Activated naive CD8-positive, alpha-beta T cell treated with anti-CD3 and anti-CD28 coated beads, Interleukin-2, amount 10 ng/mL, durations not matched to agents 7 days and 5 days (primary cell): Measurements from ENCODE around the gene PRM2. TPM values are rescaled to one million over a fixed set of nuclear protein-coding genes. Genes with fewer than 3 reads are reported as not detected.

Experiments used
- ATAC-seq: fragments of 150-1000 bp; cut with Tn5 transposase; one replicate; pipeline ENCODE4 v1.10.0; 2021; ENCODE audit warnings: low read depth, moderate library complexity
- POLR2A ChIA-PET: fragments of 350-600 bp; sonication (Branson Sonifier 250); formaldehyde crosslinking; loops from one replicate; lab custom pipeline; 2021; ENCODE audit warnings: antibody characterized with exemption; lab: Charles Lee
- DNase-seq: peaks from one replicate; pipeline ENCODE4 v3.0.0; 2021
- H3K27ac Mint-ChIP-seq: one replicate; pipeline ENCODE4 v1.8.0; 2022; ENCODE audit warnings: mild to moderate bottlenecking, mixed read lengths
- H3K27me3 Mint-ChIP-seq: one replicate; pipeline ENCODE4 v1.8.0; 2022; ENCODE audit warnings: mild to moderate bottlenecking, moderate library complexity, mixed read lengths
- H3K36me3 Mint-ChIP-seq: one replicate; pipeline ENCODE4 v1.8.0; 2021; ENCODE audit warnings: mild to moderate bottlenecking, mixed read lengths
- H3K4me1 Mint-ChIP-seq: one replicate; pipeline ENCODE4 v1.8.0; 2021; ENCODE audit warnings: mixed read lengths
- H3K4me3 Mint-ChIP-seq: one replicate; pipeline ENCODE4 v1.8.0; 2022; ENCODE audit warnings: mild to moderate bottlenecking, moderate library complexity, mixed read lengths
- H3K9me3 Mint-ChIP-seq: one replicate; pipeline ENCODE4 v1.8.0; 2021; ENCODE audit warnings: mixed read lengths
- total RNA-seq, 2 experiments: library from RNA; stranded (reverse); gene quantifications; one replicate each; pipeline ENCODE4 v1.2.3, GENCODE V29; 2021

The PRM2 gene
- total RNA-seq, 2 experiments from 2014 or later, result not detected

DNA sequence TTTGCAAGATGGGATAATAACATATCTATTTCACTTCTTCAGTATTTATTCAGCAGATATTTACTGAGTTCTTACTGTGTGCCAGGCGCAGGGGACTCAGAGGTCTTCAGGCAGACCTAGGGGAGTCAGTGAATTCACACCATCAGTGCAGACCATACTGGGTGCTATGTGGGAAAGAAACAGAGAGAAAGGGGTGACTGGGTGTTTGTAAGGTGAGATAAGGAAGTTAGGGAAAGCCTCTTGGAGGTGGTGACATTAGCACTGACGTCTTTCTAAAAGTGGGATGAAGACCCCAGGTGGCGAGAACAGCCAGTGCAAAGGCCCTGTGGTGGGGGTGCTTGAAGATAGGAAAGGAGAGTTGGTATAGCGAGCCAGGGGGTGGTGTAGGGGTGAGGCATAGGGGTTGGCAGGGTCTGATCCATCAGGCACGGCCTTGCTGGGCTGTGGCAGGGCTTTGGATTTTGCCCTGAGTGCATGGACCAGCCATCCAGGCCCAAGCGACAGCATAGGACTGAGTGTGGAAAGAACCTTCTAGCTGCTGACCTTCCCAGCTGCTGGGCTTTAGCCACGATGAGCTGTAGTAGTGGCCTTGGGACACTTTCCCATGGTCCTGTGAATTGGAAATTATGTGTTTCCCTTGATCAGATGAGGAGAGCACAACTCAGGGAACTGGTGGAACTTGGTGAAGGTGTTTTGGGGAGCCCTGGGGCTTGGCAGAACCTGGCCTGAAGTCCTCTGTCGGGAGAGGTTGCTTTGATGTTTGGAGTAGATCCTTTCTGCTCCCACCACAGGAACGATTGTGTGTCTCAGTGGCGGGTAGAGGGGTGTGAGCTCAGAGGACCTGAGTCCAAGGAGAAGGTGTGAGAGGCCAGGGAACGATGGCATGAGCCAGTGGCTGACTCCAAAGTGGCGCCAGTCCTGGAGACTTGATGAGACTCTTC is 16.4 kb downstream of the PRM2 start:
- Mint-ChIP-seq H3K4me3 (peak overlapping the region; percentile 65), H3K27me3 (no peaks in the 10 kb centered on the region), H3K27ac (peak overlapping the region; percentile 85), H3K4me1 (peaks cover 55% of the 10 kb centered on the region), H3K9me3 (no peaks in the 10 kb centered on the region), H3K36me3 (peaks cover 4% of the 10 kb centered on the region)
- DNase-seq, result no peak
- no peak for ATAC-seq
- POLR2A ChIA-PET, result interaction anchor here (0.6 to 10.3 kb wide), 7 partner anchors 22 to 94 kb away, joined by 3 to 223 read pairs (median 68); no protein-coding TSS in a partner anchor

DNA sequence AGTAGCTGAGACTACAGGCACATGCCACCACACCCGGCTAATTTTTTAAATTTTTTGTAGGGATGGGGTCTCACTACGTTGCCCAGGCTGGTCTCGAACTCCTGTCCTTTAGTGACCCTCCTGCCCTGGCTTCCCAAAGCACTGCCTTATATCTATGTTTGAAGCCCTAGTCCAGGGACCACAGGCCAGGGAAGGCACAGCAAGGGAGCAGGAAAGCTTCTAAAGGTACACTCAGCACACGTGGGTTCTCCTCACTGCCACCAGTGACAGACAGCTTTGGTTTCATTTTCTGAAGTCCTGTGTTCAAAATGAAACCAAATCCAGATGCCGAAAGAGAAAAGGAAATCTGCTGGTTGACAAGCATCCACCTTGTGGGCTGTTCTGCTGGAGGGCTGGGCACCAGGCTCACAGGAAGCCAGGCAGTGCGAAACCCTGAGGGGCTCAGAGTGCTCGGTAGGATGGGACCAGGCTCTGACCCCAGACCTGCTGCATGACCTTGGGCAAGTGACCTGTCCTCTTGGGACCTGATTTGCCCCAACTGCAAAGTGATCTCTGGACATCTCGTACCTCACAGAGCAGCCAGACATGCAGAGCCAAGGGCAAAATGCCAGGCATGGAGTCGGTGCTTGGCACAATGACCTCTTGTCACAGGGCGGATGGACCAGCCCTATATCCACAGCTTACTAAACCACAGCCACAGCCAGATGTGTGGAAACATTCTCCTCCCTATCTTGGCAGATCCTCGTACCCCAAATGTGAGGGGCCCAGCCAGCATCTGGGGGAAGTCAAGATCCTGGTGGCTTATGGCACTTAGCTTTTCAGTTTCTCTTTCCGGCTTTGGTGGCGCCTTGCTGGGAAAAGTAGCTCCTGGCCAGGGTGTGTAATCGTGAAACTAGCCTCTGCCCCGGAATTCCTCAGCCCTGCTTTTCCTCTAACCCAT is 17.5 kb downstream of the PRM2 start:
- ATAC-seq (peak; percentile 23), DNase-seq (peak; percentile 67)
- Mint-ChIP-seq H3K4me3 (peak overlapping the region; percentile 65), H3K9me3 (no peaks in the 10 kb centered on the region), H3K4me1 (peaks cover 44% of the 10 kb centered on the region), H3K27me3 (no peaks in the 10 kb centered on the region), H3K27ac (peak overlapping the region; percentile 85), H3K36me3 (peaks cover 12% of the 10 kb centered on the region)
- POLR2A ChIA-PET, result interaction anchor here (0.6 to 10.3 kb wide), 14 partner anchors 13 to 586 kb away, joined by 3 to 223 read pairs (median 7); partner anchors contain the start of gene RMI2

GRCh38 chr16:11257131-11257938 is 18.9 kb downstream of the PRM2 start:
- H3K4me3 Mint-ChIP-seq, result peak overlapping the region; percentile 98
- ATAC-seq, result no peak
- POLR2A ChIA-PET, result interaction anchor here (0.6 to 10.3 kb wide), 16 partner anchors 19 to 365 kb away, joined by 3 to 223 read pairs (median 30); partner anchors contain the start of gene RMI2

GRCh38 chr16:11256661-11257130 is 19.6 kb downstream of the PRM2 start:
- Mint-ChIP-seq H3K27me3 (no peaks in the 10 kb centered on the region), H3K4me1 (peaks cover 43% of the 10 kb centered on the region), H3K36me3 (peaks cover 31% of the 10 kb centered on the region), H3K27ac (peak overlapping the region; percentile 94), H3K9me3 (no peaks in the 10 kb centered on the region), H3K4me3 (peak overlapping the region; percentile 98)
- no peak for ATAC-seq
- DNase-seq, result no peak
- POLR2A ChIA-PET, result interaction anchor here (0.5 to 11.8 kb wide), 53 partner anchors 7 to 363 kb away, joined by 3 to 227 read pairs (median 9); partner anchors contain the start of genes CLEC16A, DEXI and RMI2

More at GRCh38 chr16:11257131-11257938, 18.9 kb downstream of the PRM2 start:
- no peaks in the 10 kb centered on the region for H3K9me3 Mint-ChIP-seq
- peak overlapping the region; percentile 94 for H3K27ac Mint-ChIP-seq
- peak; percentile 66 for DNase-seq
- H3K4me1 Mint-ChIP-seq, result peaks cover 37% of the 10 kb centered on the region
- no peaks in the 10 kb centered on the region for H3K27me3 Mint-ChIP-seq
- H3K36me3 Mint-ChIP-seq, result peaks cover 25% of the 10 kb centered on the region

- peak; percentile 98 for DNase-seq
- H3K36me3 Mint-ChIP-seq, result peaks cover 35% of the 10 kb centered on the region
- POLR2A ChIA-PET, result interaction anchor here (0.5 to 11.8 kb wide), 73 partner anchors 8 to 484 kb away, joined by 3 to 227 read pairs (median 7); partner anchors contain the start of genes CLEC16A, DEXI, RMI2 and TNP2
- peak within 1 kb of the TSS; percentile 98 for H3K4me3 Mint-ChIP-seq
- no peaks in the 10 kb centered on the region for H3K27me3 Mint-ChIP-seq
- ATAC-seq, result peak; percentile 68
- no peaks in the 10 kb centered on the region for H3K9me3 Mint-ChIP-seq
- H3K27ac Mint-ChIP-seq, result peak within 1 kb of the TSS; percentile 98
- H3K4me1 Mint-ChIP-seq, result peaks cover 47% of the 10 kb centered on the region
These were observed 20.3 kb downstream of the PRM2 start, which contains the start of gene SOCS1 for GRCh38 chr16:11255737-11256660. Gene SOCS1 (minus strand): TSS chr16:11256204. CDS start chr16:11255478, 726 bp downstream.

DNA sequence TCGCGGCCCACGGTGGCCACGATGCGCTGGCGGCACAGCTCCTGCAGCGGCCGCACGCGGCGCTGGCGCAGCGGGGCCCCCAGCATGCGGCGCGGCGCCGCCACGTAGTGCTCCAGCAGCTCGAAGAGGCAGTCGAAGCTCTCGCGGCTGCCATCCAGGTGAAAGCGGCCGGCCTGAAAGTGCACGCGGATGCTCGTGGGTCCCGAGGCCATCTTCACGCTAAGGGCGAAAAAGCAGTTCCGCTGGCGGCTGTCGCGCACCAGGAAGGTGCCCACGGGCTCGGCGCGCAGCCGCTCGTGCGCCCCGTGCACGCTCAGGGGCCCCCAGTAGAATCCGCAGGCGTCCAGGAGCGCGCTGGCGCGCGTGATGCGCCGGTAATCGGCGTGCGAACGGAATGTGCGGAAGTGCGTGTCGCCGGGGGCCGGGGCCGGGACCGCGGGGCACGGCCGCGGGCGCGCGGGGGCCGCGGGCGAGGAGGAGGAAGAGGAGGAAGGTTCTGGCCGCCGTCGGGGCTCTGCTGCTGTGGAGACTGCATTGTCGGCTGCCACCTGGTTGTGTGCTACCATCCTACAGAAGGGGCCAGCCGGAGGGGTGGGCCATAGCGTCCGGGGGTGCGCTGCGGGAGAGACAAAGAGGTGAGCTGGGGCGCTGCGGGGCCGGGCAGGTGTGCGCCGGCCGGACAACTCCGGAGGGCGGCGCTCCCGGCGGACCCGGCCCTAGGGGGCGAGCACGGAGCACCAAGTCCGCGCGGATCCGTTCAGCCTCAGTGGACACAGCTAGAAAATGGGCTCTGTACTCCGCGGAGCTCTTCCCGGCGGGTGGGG is 21.2 kb downstream of the PRM2 start:
- Mint-ChIP-seq H3K4me1 (peaks cover 51% of the 10 kb centered on the region), H3K27me3 (no peaks in the 10 kb centered on the region), H3K9me3 (no peaks in the 10 kb centered on the region), H3K4me3 (peak overlapping the region; percentile 98), H3K36me3 (peaks cover 42% of the 10 kb centered on the region), H3K27ac (peak overlapping the region; percentile 98)
- peak; percentile 0 for ATAC-seq
- POLR2A ChIA-PET, result interaction anchor here (0.6 to 11.8 kb wide), 69 partner anchors 9 to 485 kb away, joined by 3 to 227 read pairs (median 7); partner anchors contain the start of genes CLEC16A, DEXI, RMI2 and TNP2
- DNase-seq, result peak; percentile 77

- Mint-ChIP-seq H3K36me3 (peaks cover 46% of the 10 kb centered on the region), H3K9me3 (no peaks in the 10 kb centered on the region), H3K4me3 (peak overlapping the region; percentile 98), H3K4me1 (peaks cover 45% of the 10 kb centered on the region), H3K27ac (peak overlapping the region; percentile 98), H3K27me3 (no peaks in the 10 kb centered on the region)
- POLR2A ChIA-PET, result interaction anchor here (0.5 to 11.8 kb wide), 45 partner anchors 8 to 1507 kb away, joined by 3 to 227 read pairs (median 10); partner anchors contain the start of gene RMI2
- DNase-seq (no peak), ATAC-seq (no peak)
These were observed 22.0 kb downstream of the PRM2 start for GRCh38 chr16:11253995-11254912.

DNA sequence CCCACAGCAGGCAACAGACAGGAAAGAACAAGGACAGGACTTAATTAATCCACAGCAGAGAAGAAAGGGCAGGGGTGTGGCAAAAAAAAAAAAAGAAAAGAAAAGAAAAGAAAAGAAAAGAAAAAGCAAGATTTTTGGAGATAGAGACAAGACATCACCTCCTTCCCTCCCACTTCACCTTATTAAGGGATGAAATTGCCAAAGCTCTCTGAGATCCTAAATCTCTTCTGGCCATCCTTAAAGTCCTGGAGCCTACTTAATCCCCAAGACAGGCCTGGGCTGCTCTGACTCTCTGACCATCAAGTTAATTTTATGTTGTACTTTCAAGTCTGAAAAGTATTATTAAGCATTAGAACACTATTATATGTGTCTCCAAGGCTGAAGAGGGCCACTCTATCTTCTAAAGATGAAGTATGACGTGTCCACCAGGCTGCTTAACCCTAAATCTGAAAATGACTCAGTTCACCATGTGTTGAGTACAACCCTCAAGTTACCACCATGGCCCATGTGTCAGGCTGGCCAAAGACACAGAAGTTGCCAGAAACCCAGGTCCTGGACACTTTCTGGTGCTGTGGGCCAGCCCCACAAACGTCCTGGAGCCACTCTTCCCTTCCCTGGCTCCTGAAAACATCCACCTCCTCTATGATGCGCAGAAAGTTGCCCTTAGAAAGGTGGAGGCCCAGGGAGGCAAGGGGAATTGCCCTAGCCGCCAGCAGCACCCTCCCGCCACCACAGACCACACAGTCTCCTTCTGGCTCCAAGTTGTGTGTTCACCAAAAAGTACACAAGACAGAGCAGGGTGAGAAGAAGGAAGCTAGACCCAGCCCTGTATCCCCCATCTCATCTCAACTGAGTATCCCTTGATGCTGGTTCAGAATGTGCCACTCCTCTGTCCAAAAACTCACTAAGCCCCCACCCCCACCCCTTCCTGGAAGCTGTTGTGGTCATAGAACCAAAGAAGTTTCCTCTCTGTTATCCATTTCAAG is 23.0 kb downstream of the PRM2 start:
- Mint-ChIP-seq H3K4me1 (peaks cover 41% of the 10 kb centered on the region), H3K36me3 (peaks cover 52% of the 10 kb centered on the region), H3K4me3 (peak overlapping the region; percentile 98), H3K9me3 (no peaks in the 10 kb centered on the region), H3K27ac (peak overlapping the region; percentile 98), H3K27me3 (no peaks in the 10 kb centered on the region)
- no peak for ATAC-seq
- POLR2A ChIA-PET, result interaction anchor here (0.5 to 11.8 kb wide), 41 partner anchors 7 to 332 kb away, joined by 3 to 227 read pairs (median 10); partner anchors contain the start of gene RMI2
- DNase-seq, result peak; percentile 67
